ENCODE data around the gene SPACA7.

DNA sequence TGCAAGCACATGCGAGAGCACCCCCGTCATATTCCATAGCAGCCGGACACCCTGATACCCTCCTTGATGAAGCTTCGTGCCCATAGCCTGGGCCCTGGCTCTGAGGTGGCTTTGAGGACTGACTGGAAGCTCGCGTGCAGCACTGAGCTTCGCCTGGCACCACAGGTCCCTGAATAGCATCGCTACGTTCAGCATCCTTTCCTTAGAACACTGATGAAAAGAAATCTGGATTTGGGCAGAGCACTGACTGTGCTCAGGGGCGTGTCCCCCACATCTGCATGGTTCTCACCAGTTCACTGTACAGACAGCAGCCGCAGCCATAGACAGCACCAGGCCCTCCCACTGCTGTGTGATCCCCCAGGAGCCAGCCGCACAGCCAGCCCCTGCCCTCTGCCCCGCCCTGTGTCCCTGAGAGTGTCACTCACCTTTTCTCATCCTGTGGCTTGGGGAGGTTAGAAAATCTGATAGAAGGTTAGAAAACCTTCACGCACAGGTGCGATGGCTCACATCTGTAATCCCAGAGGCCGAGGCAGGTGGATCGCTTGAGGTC, 49.3 kb upstream of the SPACA7 start:
- TF ChIP-seq POLR2A (IDR thresholded peaks at IDR 0.05) (no peak), CTCF (IDR thresholded peaks at IDR 0.05) (no peak)
